GM10266 (cell line): ENCODE results near the gene TPSG1.
"Not testable (repeated sequence)": the region's sequence is repeated elsewhere in the genome, so short reads cannot be mapped to it uniquely, and the experiment has no call there.

Experiments
- DNase-seq: peaks from one replicate; pipeline ENCODE4 v3.0.0; 2012; ENCODE audit errors: extremely low spot score
- CTCF ChIP-seq: IDR thresholded peaks from 2 replicates; pipeline ENCODE4 v1.5.1; 2012; ENCODE audit warnings: mild to moderate bottlenecking, low read depth; ENCODE audit not compliant: control insufficient read depth, insufficient read depth; ENCODE audit errors: missing control alignments

Gene TPSG1

DNA sequence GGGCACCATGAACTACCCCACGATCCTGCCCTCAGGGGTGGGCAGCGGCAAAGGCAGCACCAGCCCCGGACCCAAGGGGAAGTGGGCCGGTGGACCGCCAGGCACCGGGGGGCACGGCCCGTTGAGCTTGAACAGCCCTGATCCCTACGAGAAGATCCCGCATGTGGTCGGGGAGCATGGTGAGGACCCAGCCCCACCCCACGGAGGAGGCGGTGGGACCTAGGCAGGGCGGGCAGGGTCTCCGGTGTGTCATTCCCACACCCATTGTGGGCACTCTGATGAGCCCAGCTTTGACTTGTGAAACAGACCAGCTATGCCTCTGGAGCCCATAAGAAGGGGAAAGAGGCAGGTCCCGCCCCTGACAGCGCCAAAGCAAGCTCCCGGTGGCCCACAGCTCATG, 22.8 kb downstream of the TPSG1 start:
- DNase-seq, result no peak
- no peak for TF ChIP-seq CTCF

DNA sequence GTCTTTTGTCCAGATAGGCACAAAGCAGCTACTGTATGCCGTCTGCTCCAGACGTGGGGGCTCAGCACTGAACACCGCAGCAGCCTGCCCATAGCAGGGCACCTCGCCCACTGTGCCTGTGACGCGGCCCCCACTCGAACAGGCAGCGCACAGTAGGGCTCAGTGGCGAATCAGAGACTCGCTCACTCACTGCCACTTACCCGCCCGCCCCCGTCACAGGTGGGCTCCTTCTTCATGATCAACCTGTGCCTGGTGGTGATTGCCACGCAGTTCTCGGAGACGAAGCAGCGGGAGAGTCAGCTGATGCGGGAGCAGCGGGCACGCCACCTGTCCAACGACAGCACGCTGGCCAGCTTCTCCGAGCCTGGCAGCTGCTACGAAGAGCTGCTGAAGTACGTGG, 23.6 kb downstream of the TPSG1 start:
- no peak for DNase-seq
- TF ChIP-seq CTCF, result no peak

GRCh38 chr16:1200014-1200627, 24.9 kb downstream of the TPSG1 start:
- DNase-seq, result no peak
- TF ChIP-seq CTCF, result no peak

DNA sequence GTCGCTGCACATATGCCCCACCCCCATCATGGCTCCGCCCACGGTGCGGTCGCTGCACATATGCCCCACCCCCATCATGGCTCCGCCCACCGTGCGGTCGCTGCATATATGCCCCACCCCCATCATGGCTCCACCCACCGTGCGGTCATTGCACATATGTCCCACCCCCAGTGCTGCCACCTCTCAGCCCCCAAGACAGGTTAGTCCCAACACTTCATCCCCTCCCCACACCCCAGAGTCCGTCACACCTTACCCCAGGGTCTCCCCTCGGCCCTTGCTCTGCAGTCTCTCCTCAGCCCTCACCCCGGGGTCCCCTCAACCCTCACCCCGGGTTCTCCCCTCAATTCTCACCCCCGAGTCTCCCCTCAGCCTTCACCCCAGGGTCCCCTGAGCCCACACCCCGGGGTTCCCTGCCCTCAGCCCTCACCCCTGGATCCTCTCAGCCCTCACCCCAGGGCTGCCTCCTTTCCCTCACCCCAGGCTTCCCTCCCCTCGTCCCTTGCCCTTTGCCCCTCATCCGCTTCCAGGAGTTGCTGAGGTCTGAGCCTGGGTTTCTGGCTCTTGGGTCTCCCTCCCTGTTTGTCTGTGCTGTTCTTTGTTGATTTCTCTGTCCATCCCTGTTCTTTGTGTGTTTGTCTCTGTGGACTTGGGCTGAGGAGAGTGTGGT, 25.6 kb downstream of the TPSG1 start:
- no peak for TF ChIP-seq CTCF
- no peak for DNase-seq

DNA sequence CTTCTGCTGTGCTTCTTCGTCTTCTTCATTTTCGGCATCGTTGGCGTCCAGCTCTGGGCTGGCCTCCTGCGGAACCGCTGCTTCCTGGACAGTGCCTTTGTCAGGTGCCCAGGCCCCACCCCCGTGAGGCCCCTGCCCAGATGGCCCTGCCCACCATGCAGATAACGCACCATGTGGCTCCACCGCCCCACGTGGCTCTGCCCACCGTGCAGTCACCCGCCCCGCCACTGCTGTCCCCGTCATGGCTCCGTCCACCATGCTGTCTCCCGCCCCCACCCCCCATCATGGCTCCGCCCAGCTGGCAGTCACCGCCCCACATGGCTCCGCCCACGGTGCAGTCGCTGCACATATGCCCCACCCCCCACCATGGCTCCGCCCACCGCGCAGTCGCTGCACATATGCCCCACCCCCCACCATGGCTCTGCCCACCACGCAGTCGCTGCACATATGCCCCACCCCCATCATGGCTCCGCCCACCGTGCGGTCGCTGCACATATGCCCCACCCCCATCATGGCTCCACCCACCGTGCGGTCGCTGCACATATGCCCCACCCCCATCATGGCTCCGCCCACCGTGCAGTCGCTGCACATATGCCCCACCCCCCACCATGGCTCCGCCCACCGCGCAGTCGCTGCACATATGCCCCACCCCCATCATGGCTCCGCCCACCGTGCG, 26.3 kb downstream of the TPSG1 start:
- DNase-seq, result not testable (repeated sequence)

DNA sequence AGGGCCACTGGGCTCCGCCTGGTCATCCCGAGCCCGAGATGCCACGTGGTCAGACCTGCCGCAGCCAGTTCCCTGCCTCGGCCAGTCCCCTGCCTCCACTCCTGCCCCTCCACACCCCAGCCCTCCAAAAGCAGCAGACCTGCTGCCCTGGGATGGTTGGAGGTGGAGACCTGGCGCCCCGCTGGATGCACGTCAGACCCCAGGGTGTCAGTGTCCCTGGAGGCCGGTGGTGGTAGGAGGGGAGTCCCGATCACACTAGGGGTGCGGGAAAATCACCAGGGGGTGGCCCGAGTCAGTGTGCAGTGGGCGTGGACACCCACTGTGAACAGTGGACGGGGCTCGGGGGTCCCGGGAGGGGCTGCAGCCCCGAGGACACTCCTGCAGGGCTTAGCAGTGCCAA, 26.9 kb downstream of the TPSG1 start:
- no peak for TF ChIP-seq CTCF

GRCh38 chr16:1197237-1197866, 27.7 kb downstream of the TPSG1 start:
- TF ChIP-seq CTCF, result no peak
- no peak for DNase-seq

More for the DNA sequence above, 26.9 kb downstream of the TPSG1 start:
- DNase-seq, result no peak
